Activated CD4-positive, alpha-beta T cell treated with anti-CD3 and anti-CD28 coated beads, Interleukin-2, amount 50 U/mL, for 48 hours (primary cell): Measurements from ENCODE around the gene ANKRD10.

ENCODE experiments used
- DNase-seq, 2 experiments: peaks; one replicate each; pipeline ENCODE4 v3.0.0-alpha.2; 2020

ANKRD10 gene

DNA sequence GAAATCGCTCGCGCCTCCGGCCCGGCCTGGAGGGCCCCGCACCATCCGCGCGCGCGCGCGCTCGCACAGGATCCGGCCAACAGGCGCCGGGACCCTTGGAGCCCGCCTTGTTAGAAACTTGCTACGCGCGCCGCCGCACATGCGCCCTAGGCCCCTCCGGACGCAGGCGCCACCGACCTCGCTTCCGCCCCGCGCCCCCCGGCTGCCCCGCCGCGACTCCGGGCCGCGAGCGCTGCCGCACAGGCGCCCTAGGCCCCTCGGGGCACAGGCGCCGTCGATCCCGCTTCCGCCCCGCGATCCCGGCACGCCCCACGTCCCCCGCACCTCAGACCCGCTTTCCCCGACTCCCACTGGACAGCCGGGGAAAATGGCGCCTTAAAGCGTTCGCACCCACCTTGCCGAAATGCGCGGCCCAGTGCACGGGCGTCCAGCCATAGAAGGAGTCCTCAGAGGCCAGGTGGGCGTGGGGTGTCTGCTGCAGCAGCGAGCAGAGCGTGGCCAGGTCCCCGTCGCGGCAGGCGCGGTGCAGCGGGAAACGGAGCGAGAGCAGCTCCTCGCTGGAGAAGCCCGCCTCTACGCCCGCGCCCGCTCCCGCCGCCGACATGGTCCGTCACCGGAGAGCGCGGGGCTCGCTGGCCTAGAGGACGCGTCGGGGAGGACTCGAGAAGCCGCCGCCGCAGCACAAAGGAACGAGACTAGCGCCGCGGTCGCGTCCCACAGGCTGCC, 375 bp downstream of the ANKRD10 start:
- peak; percentile 78 to 82 for DNase-seq

DNA sequence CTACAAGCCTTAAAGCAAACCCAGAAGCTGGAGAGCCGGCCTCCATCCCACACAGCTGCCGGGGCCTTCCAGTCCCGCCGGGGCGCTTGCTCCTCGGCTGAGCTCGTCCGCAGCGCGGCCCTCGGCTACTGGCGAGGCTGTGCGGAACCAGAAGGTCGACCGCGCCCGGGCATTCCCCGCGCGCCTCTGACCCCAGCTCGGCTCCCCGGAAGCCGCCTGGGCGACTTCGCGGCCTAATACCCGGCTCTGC, 863 bp downstream of the ANKRD10 start:
- no peak for DNase-seq

DNA sequence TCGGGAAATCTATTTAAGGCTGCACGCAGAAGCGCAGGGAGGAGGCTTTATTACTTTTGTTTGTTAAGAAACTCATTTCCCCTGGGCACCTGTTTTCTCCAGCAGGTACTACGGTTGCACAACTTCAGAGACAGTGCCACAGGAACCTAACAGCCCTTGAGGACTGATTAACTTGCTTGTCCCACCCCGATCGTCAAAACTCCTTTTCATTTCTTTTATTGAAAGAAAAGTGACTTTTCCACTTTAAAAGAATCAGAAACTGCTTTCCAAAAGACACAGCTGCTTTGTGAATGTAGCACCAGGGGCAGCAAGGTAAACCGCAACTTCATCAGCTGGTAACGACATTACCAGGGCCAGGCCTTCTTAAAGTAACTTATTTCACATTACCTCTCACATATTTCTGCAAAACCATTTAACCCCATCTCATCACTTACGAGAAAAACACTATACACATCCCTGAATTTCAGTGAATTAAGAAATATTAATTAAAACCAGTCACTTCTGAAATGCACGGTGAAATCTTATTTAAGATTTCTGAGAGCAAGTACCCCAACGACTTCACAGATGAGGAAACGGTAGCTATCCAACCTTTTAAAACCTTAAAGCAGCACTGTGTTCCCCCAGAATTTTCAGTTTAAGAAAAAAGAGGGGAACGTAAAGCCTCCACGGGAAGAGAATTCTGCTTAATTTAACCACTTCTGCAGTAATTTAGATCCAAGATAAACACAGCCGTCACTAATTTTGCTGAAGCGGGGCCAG, 1.4 kb downstream of the ANKRD10 start:
- no peak for DNase-seq

DNA sequence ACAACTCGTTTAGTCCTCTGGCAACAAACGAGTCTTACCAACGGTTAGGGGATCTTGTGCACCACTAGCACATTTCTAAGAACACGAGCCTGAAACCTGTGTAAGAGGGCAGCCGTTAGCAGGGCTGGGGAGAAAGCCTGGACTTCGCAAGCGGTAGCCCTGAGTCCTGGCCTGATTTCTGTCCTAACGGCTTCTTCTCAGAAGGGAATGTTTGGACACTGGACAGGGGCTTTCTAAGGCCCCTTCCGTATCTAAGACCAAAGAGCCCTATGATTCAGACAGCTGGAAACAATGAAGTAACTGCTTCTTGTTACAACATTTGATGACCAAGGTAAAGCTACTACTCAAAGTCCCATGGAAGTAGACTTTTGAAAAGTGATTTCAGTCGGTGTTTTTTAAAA, 2.2 kb downstream of the ANKRD10 start:
- no peak for DNase-seq

DNA sequence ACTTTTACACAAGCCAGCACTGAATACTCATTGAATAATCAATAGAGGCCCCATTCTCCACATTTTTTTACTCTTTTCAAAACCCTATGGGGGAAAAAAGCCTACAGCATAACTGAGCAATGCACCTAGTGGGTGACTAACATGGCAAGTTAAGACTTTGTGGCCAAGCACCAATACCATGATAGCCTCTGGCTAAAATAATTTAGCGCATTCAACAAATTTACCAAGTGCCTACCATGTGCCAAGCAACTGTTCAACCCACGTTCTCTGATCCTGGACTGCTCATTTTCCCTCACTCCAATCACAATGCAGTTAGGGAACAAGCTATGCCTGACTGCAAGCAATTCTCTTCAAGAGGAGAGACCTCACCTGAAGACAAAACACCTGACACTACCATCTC, 3.0 kb downstream of the ANKRD10 start:
- DNase-seq = no peak

DNA sequence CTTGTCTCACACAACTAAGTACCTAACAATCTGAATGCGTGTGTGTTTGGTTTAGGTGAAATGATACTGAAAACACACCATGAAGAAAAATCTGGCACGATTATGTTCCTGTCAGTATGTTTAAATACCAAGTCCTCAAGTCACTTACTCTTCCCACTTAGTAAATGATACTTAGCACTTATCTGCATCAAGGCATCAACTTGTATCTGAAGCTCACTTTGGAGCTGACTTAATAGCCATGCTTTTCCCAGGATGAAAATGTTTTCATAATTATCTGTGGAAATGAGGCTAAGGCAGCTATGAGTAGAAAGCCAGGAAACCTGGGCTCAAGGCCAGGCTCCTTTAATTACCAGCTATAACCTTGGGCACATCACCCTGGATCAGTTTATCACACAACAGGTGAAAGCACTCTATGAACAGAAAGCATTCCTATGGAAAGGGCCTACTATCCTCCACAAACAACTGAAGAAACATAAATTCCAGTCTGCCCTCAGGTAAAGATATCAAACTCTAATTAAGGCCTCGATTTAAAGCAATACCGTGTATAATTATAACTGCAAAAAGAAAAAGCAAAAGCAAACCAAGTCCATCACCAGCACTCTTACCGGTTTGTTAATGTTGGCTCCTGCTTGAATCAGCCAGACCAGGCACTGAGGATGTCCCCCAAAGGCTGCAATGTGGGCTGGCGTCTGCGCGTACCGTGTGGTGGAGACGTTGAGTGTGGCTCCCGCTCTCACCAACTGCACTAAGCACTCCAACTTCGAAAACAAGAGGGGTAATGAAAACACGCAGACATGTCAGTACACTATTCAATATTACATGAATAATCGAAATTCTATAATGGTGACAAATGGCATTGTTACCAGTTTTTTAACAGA, 4.6 kb downstream of the ANKRD10 start:
- no peak for DNase-seq

DNA sequence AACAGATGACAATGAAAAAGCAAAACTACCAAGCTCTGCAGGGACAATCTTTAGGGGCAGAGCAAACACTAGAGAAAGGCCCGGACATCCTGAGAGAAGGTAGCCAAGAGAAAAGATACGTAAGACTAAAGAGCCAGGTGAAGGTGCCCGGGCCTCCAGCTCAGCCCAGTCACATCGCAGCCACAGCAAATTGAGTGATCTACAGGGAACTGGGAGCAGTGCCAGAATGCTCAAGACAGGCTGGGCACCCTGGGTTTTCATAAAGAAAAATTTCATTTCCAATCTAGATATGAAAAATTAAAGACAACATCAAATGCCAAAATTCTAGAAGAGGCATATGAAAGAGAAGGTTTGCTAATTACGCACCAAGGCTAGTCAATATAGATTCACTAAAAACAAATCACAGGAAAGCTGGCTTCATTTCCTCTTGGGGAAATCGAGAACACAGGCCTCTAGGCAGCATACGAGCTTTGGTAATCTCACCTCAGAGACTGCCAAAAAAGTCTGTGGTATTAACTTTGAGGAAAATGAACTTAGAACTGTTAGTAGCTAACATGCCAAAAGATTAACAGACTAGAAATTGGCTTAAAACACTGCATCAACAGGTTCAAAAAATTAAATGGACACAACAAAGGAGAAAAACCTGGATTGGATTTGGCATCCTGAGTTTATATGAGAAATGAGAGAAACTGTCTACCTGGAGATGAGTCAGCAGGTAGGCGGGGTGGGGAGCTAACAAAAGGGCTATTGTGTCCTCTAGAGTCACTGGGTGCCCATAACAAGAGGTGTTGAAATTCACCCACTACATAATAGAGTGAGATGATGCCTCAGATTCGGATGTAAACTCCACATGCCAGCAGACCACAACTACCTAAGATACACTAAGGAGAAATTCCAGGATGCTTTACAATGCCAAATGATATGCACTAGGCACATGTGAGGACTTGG, 6.6 kb downstream of the ANKRD10 start:
- no peak for DNase-seq

DNA sequence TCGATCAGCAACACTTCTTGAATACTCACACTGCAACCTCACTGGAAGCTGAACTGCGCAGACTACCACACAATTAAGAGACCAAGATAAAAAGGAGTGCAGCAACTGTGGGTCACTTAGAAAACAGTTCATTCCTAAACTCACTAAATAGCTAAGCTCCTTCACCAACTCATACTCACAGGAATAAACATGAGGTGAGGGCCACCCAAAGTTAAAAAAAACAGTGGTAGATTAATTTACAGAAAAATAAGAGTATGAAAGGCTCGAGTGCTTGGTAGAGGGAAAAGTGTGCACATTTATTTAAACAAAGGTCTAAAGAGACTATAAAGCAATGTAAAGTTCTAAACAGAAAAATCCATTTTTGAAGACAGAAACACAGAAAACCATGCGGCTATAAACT, 7.6 kb downstream of the ANKRD10 start:
- no peak for DNase-seq

DNA sequence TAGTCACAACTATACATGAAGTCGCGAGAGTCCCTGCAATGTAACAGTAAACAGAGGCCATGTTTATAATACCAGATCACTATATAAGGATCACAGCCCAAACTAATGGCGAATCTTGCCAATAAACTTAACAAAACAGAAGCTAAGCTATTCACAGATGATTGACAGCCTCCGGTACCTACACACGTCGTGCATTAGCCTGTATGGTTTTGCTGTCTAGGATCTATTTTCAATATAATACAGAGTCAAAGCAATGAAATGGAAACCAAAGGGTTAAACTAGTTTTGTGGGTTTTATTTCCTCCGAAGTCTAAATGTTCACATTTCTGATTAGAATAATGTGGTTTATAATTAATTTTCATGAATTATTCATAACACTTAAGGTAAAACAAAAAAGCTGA, 10.1 kb downstream of the ANKRD10 start:
- no peak for DNase-seq

DNA sequence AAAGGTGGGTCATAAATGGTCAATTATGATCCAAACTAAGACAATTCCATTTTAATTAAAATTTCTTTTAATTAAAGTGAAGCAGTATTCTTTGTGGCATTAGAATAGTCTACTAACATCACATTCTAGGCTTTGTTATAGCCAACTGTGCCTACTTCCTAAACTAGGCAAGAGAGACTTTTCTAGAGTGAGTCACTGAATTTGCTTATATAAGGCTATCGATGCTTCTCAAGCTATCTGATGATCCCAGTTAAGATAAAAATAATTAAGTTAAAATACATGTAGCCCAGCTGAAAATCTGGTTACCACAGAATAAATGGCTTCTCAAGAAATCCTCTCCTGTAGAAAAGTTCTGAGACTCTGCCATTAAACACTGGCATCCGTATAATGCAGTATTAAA, 12.5 kb downstream of the ANKRD10 start:
- no peak for DNase-seq

DNA sequence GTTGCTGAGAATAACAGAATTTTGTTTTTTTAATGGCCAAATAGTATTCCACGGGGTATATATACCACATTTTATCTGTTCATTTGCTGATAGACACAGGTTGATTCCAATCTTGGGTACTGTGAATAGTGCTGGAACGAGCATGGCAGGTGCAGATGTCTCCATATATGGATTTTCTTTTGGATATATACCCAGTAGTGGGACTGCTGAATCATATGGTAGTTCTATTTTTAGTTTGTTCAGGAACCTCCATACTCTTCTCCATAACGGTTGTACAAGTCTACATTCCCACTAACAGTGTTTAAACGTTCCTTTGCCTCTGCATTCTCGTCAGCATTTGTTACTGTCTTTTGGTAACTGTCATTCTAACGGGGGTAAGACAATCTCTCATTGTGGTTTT, 17.3 kb downstream of the ANKRD10 start:
- no peak for DNase-seq

DNA sequence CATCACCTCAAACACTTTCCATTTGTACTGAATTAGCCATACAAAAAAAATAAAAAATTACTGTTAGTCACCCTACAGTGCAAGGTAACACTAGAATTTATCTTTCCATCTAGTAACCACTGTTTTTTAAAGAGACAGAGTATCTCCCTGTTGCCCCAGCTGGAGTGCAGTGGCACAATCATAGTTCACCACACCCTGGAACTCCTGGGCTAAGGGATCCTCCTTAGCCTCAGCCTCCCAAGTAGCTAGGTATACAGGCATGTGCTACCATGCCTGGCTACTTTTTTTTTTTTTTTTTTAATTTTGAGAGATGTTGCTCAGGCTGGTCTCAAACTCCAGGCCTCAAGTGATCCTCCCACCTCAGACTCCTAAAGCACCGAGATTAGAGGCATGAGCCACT, 17.9 kb downstream of the ANKRD10 start:
- DNase-seq = no peak

DNA sequence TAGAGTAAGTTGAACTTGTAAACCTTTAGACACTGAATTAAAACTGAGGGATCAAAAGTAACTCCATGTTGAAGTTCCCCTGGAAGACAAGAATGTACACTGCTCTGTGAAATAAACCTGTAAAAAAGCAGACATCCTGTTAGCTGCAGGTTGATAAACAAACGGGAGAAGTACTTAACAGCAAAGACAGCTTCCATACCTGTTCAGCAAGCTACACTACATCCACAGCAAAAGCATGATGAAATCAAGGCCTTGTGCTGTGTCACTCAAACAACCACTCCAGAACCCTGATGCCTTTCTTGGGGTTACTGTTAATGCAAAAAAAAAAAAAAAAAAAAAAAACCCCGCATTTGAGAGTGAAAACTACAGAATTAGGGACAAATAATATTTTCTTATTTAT, 20.8 kb downstream of the ANKRD10 start:
- no peak for DNase-seq

DNA sequence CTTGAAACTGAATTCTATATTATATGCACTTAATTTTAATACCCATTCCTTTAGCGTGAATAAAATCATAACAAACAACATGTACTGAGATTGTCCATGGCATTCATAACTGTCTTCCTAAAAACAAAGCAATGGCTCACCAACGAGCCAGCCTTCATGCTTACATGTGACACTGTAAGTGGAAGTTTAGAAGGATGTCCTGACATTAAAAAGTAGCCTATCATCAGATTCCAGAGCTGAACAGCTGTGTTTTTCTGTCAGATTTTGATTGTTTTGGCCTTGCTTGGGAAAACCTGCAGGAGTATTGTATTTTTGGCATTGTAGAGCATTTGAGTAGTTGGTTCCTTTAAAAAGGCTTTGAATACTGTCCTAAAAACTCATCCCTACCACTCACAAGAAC, 21.3 kb downstream of the ANKRD10 start:
- DNase-seq = no peak

DNA sequence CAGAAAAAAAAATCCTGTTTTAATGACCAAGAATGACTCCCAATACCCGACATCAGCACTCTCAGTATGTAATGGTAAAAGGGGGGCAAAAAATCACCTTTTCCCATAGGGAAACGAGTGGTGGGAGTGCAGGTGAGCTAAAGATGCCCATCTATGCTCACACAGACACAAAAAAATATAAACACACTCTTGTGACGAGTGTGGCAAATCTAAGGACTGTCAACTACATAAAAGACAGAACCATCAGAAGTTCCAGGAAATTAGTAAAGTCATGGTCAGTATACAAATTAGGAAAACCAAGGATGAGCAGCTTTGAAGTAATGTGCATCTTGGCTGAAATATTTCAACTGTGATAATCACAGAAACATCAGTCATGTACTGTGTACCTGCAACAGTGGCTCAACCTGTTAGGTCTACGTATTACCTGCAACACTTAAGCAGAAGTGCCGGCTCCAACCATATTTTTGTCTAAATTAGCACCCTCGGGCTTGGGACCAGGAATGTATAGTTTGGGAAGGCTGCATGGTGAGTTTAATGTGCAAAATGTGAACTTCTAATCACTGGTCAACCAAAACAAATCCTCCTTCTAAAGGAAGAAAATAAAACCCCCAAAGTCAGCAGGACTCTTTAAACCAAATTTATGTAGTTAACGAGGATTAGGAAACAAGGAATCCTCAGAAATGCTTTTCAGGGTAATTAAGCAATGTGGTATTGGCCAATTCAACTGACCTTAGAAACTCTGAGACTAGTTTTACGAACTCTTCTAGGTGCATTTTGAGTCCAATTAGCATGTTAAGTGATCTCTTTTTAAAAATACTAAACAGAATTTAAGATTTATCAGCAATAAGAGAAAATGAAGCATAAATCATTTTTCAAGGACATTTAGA, 24.3 kb downstream of the ANKRD10 start:
- DNase-seq = no peak

DNA sequence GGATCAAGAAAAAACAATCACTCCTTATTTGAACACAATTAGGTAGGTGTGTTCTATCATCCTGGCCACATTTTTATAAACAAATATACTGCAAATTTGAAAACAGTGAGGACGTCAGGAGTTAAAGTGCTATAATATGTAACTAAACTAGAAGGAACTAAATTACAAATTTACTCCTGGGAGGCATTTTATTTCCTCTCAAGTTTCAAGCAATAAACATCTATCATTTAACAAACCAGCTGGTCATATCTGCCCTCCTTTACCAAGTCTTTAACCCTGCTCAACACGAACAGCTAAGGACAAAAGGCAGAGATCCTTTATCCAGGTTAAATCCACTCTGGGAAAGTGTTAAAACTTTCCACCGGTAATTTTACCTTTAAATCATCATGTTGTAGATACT, 26.5 kb downstream of the ANKRD10 start:
- no peak for DNase-seq

DNA sequence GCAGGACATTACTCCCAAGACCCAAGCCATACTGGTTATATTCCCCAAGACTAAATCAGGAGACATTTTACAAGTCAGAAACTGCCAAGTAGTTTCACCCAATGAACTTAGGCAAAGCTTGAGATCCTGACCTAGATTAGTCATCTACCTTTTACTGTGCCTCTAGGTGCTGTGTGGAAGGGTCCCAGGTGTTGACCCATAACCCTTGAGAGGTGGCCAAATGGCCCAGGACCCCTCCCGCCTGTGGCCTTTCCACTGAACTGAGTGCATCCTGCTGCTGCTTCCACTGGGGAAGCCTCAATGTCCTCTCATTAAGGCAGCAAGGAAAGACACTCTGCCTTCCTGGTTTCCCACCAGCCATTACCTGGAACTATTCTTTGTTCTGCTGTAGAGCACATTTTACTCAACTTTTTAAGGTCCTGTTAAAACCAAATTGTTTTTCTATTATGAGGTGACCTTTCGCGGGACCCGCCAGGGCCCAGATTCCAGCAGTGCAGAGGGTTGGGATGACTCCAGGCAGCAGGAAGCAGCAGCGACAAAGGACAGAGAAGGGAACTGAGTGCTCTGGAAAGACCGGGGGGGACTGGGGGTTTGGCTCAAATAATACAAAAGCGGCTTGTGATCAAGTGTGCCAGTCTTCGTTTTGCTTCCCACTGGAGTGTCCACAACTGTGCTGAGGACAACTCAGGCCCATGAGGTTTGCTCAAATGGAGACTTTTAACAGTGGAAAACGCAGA, 27.1 kb downstream of the ANKRD10 start:
- DNase-seq = no peak

DNA sequence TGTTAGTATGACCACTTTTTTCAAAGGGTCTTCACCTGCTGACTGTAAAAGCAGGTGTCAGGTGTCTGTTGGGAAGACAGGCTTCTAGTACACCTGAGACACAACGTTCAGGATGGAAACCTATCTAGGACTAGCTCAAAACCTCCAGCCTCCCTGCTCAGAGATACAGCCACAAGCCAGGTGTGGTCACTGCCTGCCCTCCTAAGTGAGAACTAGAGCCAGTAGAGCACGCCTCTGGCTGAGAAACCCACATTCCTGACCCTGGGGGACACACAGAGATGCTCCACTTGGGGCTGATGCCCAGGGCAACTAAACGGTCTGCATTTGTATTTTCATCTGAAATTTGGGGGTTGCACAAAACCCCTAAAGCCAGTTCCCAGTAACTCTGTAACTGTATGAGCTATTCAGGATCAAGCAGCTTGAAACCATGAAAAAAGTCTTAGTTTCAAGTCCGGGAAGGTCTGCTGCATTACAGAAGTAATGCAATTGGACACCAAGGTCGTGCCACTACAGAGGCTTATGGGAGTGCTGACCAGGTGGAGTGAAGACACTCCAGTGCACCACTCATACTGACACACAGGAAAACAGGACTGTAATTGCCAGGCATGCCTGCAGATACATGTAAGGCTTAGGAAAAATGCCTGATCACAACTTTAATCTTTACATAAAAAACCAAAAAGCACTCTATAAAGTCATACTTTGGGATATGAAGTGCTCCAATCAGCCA, 27.8 kb downstream of the ANKRD10 start:
- DNase-seq = no peak

DNA sequence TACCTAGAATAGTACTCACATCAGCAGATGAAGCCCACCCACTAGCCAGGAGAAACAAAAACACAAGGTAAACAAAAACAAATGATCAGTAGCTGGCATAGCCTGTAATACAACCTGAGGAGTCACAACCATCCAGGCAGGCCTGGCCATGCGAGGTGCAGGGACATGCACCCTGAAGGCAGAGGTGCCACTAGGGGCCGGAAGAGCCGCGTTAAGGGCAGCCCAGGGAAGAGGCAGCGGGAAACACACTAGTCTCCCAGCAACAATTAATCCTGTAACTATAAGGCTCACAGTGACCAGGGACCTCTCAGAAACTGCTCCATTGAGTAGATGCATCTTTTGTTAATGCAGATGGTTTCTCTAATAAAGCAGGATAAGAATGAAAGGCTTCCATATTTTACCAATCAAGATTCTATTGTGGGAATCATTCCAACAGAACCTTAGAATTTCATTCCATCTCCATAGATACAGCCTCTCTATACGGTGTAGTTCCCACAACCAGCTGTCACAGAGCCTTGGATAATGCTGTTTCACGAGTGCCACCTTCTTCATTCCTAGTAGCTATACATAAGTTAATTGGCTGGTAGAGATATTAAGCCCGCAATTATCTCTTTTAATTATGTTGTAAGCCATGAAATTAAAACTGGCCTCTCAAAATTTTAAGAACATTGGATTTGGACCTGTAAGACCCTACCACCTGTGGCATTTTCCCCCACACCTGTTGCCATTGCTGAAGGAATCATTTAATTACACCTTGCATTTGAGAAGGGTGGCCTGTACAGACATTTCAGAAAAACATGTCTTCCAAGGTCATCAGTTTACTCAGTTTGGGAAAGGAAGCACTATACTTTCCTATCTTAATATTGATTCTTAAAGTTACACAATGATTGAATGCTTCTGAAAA, 28.7 kb downstream of the ANKRD10 start:
- no peak for DNase-seq
